ENCODE results near the gene NRIP2.

DNA sequence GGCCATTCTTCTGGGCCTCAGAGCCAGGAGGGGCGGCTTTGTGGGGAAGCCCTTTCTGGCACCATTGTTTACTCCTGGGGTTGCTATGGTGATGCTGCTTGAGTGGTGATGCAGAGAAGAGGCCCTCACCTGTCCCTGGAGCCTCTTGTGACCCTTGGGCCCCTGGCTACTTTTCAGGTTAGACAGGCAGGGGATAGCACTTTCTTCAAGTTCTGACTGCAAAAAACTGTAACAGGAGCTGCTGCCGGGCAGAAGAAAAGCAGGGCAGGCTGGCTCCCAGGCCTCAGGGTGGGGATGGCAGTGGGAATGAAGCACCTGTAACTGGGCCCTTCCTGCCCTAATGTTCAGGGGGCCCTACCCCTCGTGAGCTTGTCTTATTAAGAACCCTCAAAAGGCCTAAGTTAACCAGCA lies 22.2 kb upstream of the NRIP2 start, which contains the start of gene TEX52:
- TF ChIP-seq CREB1 (CRISPR knock-in tag; IDR thresholded peaks at IDR 0.05; ENCODE audit: low read depth): no peak
- TF ChIP-seq, protein P1, sequence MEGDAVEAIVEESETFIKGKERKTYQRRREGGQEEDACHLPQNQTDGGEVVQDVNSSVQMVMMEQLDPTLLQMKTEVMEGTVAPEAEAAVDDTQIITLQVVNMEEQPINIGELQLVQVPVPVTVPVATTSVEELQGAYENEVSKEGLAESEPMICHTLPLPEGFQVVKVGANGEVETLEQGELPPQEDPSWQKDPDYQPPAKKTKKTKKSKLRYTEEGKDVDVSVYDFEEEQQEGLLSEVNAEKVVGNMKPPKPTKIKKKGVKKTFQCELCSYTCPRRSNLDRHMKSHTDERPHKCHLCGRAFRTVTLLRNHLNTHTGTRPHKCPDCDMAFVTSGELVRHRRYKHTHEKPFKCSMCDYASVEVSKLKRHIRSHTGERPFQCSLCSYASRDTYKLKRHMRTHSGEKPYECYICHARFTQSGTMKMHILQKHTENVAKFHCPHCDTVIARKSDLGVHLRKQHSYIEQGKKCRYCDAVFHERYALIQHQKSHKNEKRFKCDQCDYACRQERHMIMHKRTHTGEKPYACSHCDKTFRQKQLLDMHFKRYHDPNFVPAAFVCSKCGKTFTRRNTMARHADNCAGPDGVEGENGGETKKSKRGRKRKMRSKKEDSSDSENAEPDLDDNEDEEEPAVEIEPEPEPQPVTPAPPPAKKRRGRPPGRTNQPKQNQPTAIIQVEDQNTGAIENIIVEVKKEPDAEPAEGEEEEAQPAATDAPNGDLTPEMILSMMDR (conservative IDR thresholded peaks at IDR 0.05; ENCODE audit: low read depth in 2 of 2): no peak
- TF ChIP-seq POLR2AphosphoS5 (IDR thresholded peaks at IDR 0.05; ENCODE audit: low read depth): no peak; the same call in none of the 2 replicates
- no peak for TF ChIP-seq EZH2 (IDR thresholded peaks at IDR 0.05; ENCODE audit: low read depth, unreplicated experiment)
- no peak for TF ChIP-seq ETS1 (IDR thresholded peaks at IDR 0.05)
- no peak for TF ChIP-seq REST (IDR thresholded peaks at IDR 0.05; ENCODE audit: unreplicated experiment)
- TF ChIP-seq JUNB (IDR thresholded peaks at IDR 0.05; ENCODE audit: unreplicated experiment): no peak
- TF ChIP-seq EZH2phosphoT487 (IDR thresholded peaks at IDR 0.05; ENCODE audit: unreplicated experiment): no peak

All from GM23338 (cell line).